GM19023 (cell line): ENCODE data around the gene ZNF578.
"Not testable (repeated sequence)": the region's sequence is repeated elsewhere in the genome, so short reads cannot be mapped to it uniquely, and the experiment has no call there.

Source experiments
- ATAC-seq: cut with Tn5 transposase; IDR thresholded peaks from one replicate; pipeline ENCODE4 v1.9.1; 2021; ENCODE audit warnings: mild to moderate bottlenecking, moderate library complexity; ENCODE audit not compliant: unreplicated experiment

Gene ZNF578

DNA sequence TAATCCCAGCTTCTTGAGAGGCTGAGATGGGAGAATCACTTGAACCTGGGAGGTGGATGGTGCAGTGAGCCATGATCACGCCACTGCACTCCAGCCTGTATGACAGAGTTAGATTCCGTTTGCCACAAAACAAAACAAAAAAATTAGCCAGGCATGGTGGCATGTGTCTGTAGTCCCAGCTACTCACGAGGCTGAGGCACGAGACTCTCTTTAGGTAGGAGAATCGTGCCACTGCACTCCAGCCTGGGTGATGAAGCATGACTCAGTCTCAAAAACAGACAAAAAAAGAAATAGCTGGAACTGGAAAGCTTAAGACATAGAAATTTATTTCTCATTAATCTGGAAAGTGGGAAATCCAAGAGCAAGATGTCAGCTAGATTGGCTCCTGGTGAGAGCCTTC is 53.9 kb downstream of the ZNF578 start:
- ATAC-seq, result no peak

DNA sequence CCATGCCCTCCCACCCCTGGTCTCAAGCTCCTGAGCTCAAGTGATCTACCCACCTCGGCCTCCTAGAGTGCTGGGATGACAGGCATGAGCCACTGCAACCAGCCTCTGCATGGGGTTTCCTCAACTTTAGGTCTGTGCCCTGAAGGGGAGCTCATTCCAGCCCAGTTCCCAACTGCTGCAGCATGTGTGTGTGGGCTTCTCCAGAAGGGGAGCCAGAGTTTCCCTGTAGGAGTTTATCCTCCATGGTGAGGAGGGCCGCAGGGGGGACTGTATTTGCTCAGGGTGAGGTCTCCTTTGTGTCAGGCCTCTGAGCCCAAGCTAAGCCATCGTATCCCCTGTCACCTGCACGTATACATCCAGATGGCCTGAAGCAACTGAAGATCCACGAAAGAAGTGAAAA is 62.8 kb downstream of the ZNF578 start:
- ATAC-seq, result no peak

DNA sequence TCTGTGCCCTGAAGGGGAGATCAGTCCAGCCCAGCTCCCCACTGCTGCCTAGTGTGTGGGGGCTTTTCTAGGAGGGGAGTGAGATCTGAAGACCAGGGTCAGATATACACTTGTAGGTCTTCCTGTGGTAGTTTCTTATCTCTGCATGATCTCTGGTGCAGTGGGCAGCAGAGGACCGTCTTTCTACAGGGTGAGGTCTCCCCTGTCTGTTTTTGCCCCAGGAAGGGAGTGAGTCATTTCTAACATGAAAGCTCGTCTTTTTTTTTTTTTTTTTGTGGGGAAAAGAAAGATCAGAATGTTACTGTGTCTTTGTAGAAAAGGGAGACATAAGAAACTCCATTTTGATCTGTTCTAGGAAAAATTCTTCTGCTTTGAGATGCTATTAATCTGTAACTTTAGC is 65.3 kb downstream of the ZNF578 start:
- no peak for ATAC-seq

DNA sequence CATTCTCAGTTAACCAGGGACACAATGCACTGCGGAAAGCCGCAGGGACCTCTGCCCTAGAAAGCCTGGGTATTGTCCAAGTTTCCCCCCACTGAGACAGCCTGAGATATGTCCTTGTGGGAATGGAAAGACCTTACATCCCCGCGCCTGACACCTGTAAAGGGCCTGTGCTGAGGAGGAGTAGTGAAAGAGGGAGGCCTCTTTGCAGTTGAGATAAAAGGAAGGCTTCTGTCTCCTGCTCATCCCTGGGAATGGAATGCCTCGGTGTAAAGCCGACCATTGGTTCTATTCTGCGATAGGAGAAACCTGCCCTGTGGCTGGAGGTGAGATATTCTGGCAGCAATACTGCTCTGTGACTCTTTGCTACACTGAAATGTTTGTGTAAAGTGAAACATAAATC is 65.8 kb downstream of the ZNF578 start:
- not testable (repeated sequence) for ATAC-seq

DNA sequence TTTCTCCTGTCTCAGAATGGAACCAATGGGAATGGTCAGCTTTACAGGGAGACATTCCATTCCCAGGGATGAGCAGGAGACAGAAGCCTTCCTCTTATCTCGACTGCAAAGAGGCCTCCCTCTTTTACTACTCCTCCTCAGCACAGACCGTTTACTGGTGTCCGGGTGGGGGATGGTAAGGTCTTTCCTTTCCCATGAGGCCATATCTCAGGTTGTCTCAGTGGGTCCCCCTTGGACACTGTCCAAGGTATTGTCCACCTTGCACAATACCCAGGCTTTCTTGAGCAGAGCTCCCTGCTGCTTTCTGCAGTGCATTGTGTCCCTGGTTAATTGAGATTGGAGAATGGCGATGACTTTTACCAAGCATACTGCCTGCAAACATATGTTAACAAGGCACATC is 66.7 kb downstream of the ZNF578 start:
- ATAC-seq, result no peak

DNA sequence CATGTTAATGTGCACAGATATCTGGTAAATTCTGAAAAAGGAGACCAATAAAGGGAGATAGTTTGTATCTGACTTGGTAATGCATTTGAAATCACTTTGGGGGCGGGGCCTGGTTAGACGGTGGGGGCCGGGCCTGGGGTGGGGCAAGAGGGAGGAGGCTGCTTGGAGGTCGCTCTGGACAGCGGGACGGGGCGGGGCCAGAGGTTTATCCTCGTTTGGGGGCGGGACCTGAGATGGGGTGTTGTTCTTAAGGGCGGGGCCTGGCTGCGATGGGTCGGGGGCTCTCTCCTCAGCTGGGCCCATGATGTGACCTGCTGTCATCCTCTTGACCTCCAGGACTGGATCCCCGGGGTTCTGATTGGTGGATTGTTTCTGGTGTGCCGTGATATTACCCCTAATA is 69.2 kb downstream of the ZNF578 start:
- ATAC-seq, result no peak

DNA sequence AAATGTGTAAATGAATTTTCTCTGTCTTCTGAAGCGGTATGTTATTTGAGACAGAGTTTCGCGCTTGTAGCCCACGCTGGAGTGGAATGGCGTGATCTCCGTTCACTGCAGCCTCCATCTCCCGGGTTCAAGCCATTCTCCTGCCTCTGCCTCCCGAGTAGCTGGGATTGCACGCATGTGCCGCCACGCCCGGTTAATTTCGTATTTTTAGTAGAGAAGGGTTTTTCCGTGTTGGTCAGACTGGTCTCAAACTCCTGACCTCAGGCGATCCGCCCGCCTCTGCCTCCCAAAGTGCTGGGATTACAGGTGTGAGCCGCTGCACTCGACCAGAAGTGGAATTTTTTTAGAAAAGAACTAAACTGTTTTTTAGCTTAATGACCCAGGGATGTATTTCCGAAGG is 70.7 kb downstream of the ZNF578 start:
- no peak for ATAC-seq

DNA sequence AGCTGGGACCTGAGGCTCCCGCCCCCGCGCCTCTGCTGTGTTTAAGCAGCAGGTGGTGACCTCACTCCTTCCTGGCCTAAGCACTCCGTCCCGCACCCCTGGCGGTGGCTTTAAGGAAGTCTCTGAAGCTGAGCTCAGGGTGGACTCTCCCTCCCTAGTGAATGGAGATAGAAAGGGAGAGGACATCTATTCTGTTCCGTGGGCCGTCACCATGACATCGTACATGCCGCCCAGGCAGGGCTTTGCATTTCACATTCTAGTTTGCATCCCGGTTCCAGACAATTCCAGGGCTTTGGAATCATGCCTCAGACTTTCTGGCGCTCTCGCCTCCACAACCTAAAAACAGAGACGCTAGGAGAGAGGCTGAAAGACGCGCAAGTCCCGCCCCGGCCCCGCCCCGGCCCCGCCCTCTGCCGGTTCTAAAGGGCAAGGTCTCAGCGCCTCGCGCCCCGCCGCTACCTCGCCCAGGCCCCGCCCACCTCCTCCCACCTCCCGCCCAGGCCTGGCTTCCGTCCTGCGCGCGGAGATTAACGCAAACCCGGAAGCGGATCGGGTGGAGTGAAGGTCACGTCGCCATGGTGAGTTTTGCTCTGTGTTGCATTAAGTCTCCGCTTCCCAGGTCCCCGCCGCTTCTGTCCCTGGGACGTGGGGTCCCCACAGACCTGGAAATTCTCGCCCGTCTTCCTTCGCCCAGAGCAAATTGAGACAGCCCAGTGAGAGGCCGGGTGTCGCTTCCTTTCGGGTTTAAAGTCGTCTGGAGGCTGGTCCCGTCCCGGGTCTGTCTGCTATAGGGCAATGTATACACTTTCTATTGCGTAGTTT is 74.0 kb downstream of the ZNF578 start, which contains the start of gene ZNF808:
Gene ZNF808 (plus strand): TSS at position 535 of the 822 bp plus-strand sequence. CDS start 15,617 bp downstream, outside the sequence.
- ATAC-seq, result peak; percentile 85

DNA sequence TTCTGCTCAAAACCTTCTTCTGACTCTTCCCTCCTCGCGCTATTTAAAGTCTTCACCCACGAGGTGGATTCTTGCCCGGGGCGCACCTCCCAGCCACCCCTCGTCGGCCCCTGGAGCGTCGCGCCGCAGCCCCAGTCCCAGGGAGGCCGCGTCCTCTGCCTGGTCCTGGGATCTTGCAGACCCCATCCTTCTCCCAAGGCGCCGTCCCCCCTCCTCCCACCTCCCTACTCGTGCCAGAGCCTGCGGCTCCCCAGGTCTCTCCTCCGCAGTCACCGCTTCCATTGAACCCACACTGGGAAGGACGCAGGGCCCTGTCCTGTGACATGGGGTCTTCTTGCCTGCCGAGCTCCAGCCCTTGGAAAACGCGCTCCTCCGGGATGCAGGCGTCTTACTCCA is 74.6 kb downstream of the ZNF578 start:
- no peak for ATAC-seq

DNA sequence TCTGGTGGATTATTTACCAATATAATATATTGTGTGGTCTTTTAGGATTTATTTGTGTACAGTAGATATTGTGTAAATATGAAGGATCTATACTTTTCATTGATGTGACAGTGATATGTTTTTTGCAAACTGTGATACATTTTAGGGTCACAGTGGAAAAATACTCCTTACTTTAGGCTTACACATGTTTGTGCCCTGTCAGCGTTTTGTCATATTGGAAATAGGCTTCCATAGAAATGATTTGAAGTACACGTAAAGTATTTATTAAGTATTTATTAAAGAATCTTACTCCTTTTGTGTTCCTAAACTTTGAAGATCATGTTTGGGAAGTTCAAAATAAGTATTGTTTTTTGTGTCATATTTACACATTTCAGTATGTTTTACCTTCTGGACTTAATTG is 79.1 kb downstream of the ZNF578 start:
- no peak for ATAC-seq

DNA sequence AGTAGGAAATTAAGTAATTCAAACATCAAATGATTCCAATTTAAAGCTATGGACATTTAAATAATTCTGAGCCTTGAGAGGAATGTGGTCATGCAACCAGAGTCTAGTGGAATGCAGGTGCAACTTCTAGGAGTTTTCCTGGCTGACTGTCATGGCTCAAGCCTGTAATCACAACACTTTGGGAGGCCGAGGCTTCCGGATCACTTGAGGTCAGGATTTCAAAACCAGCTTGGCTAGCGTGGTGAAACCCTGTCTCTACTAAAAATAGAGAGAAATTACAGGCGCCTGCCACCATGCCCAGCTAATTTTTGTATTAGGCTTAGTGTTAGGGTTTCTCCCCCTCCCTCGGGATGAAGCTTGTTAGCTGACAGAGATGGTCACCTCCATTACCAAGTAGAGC is 80.5 kb downstream of the ZNF578 start:
- no peak for ATAC-seq

DNA sequence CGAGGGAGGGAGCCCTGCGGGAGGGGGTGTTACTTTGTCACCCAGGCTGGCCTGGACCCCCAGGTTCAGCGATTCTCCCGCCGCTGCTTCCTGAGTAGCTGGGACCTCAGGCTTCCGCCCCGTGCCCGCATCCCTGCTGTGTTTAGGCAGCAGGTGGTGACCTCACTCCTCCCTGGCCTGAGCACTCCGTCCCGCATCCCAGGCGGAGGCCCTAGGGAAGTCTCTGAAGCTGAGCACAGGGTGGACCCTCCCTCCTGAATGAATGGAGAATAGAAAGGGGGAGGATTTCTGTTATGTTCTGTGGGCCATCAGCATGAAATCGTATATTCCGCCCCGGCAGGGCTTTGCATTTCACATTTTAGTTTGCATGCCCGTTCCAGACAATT is 82.0 kb downstream of the ZNF578 start:
- not testable (repeated sequence) for ATAC-seq

DNA sequence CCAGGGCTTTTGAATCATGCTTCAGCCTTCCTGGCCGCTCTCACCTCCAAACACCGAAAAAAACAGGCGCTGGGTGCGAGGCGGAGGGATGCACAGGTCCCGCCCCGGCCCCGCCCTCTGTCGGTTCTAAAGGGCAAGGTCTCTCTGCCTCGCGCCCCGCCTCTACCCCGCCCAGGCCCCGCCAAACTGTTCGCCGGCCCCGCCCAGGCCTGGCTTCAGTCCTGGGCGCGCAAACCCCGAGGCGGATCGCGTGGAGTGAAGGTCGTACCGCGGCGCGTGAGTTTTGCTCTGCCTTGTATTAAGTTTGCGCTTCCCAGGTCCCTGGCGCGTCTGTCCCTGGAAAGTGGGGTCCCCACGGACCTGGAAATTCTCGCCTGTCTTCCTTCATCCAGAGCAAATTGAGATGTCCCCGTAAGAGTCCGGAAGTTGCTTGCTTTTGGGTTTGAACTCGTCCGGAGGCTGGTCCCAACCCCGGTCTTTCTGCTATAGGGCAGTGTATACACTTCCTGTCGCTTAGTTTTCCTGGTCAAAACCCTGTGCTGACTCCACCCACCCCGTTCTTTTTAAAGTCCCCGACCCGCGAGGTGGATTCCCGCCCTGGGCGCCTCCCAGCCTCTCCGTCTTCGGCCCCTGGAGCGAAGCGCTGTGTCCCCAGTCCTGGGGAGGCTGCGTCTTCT is 82.6 kb downstream of the ZNF578 start:
- ATAC-seq, result peak; percentile 89

DNA sequence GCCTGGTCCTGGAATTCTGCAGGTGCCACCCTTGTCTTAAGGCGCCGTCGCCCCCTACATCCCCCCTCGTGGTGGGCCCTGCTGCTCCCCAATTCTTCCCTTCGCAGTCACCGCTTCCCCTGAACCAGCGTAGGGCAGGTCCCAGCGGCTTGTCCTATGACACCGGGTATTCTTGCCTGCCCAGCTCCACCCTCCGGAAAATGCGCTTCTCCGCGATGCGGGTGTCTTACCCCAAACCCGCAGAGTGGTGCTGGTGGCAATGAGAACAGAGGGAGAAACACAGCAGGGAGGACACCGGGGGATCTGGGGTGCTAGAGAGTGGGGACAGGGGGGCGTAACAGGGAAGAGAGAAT is 83.1 kb downstream of the ZNF578 start:
- peak; percentile 27 for ATAC-seq

DNA sequence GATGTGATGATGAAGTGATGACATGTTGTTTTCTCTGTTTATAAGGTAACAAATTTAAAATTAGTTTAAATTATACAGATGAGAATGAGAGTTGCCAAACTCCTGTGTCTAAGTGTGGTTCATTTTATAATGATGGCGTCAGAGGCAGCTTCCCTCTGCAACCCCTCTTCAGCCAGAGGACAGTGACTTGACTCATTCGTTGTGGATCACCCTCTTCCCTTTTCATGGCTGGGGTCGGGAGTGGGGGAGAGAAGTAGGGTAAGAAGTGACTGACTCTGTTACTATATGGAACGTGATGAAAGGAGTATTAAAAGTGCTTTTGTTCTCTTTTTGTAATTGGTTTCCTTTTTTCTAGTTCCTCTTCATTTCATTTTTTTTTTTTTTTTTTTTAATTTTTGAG is 85.5 kb downstream of the ZNF578 start:
- not testable (repeated sequence) for ATAC-seq

DNA sequence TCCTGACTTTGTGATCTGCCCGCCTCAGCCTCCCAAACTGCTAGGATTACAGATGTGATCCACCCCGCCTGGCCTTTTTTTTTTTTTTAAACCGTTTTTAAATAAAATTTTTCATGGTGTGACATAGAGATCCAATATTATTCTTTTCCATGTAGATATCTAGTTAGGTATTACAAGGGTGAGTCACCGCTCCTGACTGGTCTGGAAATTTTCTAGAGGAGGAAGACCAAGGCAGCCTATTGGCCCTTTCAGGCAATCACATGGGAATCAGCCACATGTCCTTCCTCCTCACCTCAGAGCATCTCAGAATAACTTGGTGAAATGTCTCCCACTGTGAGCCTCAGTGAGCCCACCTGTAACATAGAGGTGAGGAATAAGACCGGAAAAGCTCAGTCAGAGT is 87.8 kb downstream of the ZNF578 start:
- ATAC-seq, result not testable (repeated sequence)

DNA sequence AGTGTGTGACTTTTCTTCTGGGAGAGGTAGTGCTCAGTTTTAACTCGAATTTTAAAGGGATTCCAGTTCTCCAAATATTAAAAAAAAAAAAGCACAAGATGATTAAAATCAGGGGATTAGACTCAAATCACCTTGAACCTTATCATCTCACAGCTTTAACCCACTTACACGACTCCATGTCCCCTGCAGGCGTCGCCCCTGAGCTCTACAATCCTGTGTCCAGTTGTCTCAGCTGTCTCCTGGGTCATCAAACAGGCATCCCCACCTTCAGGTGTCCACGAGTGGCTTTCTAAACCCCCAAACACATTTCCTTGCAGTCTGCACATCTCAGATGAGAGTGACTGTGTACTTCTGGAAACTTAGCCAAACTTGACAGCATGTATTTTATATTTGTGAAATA is 88.3 kb downstream of the ZNF578 start:
- no peak for ATAC-seq

DNA sequence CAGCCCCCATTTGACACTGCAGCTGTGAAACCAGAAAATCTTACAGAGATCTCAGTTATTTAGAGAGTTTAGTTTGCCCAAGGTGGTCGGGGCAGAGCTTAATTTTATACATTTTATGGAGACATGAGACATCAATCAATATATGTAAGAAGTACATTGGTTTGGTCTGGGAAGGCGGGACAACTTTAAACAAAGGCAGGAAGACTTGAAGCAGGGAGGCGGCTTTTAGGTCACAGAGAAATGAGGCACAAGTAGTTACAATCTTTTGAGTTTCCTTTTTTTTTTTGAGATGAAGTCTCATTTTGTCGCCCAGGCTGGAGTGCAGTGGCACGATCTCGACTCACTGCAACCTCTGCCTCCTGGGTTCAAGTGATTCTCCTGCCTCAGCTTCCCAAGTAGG is 89.2 kb downstream of the ZNF578 start:
- ATAC-seq, result not testable (repeated sequence)

DNA sequence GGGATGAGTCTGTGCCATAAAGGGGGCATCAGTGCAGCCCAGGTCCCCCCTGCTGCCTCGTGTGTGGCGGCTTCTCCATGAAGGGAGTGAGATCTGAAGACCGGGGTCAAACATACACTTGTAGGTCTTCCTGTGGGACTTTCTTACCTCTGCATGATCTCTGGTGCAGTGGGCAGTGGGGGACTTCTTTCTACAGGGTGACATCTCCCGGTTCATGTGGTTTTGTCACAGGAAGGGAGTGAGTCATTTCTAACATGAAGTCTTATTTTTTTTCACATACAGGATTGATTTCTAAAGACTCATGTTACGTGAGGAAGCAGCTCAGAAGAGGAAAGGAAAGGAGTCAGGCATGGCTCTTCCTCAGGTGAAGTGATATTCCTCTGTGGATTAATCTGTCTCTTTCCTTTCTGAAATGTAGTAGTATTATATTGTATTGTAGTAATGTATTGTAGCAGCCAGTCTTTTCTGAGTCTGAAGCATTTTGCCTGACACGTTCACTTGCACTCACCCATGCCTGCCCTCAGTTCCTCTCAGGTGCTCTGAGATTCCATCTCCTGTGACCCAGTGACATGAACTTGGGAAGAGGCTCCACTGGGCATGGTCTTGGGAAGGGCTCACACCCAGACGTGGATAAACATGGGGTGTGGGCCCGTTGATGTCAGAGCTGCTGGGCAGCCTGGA is 89.8 kb downstream of the ZNF578 start:
- no peak for ATAC-seq

DNA sequence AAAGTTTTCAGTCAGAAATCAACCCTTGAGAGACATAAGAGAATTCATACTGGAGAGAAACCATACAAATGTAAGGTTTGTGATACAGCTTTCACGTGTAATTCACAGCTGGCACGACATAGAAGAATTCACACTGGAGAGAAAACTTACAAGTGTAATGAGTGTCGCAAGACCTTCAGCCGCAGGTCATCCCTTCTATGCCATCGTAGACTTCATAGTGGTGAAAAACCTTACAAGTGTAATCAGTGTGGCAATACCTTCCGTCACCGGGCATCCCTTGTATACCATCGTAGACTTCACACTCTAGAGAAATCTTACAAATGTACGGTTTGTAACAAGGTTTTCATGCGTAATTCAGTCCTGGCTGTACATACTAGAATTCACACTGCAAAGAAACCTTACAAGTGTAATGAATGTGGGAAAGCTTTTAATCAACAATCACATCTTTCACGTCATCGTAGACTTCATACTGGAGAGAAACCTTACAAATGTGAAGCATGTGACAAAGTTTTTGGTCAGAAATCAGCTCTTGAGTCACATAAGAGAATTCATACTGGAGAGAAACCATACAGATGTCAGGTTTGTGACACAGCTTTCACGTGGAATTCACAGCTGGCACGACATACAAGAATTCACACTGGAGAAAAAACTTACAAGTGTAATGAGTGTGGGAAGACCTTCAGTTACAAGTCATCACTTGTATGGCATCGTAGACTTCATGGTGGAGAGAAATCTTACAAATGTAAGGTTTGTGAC is 101.0 kb downstream of the ZNF578 start:
- no peak for ATAC-seq
